GM18861 (cell line): ENCODE results near the gene ACKR3.

Experiments used
- ATAC-seq: cut with Tn5 transposase; IDR thresholded peaks from one replicate; pipeline ENCODE4 v1.9.1; 2021; ENCODE audit not compliant: unreplicated experiment

ACKR3 gene

GRCh38 chr2:236627841-236628240, 58.2 kb downstream of the ACKR3 start:
- ATAC-seq, result no peak

GRCh38 chr2:236628256-236628901, 58.8 kb downstream of the ACKR3 start:
- ATAC-seq, result no peak

- no peak for ATAC-seq
These were observed 59.5 kb downstream of the ACKR3 start for GRCh38 chr2:236628981-236629605.

GRCh38 chr2:236629961-236630872, 60.6 kb downstream of the ACKR3 start:
- no peak for ATAC-seq

GRCh38 chr2:236631281-236631855, 61.7 kb downstream of the ACKR3 start:
- ATAC-seq, result no peak

- ATAC-seq, result no peak
These were observed 62.2 kb downstream of the ACKR3 start for GRCh38 chr2:236631856-236632291.
